Stimulated activated CD4-positive, alpha-beta T cell treated with anti-CD3 and anti-CD28 coated beads, TNF-alpha, amount 100 ng/mL, for 24 hours (primary cell): Measurements from ENCODE around the gene SLC25A28.

Experiments used
- DNase-seq, 3 experiments: peaks; one replicate each; pipeline ENCODE4 v3.0.0-alpha.2; 2020; ENCODE audit warnings: low read depth in 3 of 3

SLC25A28 gene

DNA sequence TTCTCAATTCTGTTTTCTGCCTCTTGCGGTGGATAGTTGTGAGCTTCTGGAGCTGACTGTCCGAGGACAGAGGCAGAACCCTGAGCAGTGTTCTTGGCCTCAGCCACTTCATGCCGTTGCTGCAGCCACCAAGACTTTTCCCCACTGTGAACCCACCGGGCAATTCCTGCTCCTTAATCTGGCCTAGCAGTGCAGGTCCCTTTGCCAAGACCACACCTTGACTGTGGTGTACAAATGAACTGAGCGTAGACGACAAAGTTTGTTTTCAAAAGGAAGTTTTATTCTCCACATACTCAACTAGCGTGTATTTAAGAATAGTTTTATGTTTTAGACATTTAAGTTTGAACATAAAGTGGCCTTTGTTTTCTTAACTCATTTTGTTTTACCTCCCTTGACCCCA lies 29.4 kb downstream of the SLC25A28 start:
- DNase-seq, result no peak

DNA sequence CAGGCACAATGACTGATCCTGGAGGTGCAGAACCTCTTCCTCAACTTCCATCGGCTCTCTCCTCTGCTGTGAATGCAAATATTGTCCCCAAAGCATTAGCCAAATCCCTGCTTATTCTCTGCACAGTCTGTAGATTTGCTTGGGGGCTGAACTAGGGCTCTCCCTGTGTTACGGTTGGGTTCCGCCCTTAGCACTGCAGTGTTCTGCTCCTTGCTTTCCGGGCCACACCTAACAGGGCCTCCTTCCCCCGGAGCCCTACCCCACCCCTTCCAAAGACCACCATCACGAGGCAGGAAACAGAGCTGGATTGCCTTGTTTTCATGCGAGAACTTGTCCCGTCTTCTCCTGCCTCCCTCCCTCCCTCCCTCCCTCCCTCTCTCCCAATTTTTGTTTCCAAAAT lies 36.6 kb downstream of the SLC25A28 start:
- DNase-seq, result no peak

DNA sequence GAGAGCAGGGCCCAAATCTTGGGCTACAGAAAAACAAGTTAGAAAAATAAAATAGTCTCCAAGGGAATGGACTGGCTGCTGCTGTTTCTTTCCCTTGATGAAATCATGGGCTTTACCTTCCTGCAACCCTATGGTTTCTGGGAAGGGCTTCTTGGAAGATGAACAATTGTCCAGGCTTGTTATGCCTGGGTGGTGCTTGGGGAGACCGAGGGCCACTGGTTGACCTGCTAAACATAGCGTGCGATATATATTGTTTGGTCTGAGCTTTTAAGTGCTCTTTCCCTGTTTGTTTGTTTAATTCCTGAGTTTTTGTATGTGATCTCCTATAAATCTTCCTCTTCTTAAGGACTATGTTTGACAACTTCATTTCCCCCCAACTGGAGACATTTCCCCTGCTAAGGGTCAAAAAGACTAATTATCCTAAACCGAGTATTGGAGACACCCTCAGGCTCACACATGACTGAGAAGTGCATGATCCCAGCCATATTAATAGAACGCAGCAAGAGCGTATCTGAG lies 37.9 kb downstream of the SLC25A28 start:
- no peak for DNase-seq

DNA sequence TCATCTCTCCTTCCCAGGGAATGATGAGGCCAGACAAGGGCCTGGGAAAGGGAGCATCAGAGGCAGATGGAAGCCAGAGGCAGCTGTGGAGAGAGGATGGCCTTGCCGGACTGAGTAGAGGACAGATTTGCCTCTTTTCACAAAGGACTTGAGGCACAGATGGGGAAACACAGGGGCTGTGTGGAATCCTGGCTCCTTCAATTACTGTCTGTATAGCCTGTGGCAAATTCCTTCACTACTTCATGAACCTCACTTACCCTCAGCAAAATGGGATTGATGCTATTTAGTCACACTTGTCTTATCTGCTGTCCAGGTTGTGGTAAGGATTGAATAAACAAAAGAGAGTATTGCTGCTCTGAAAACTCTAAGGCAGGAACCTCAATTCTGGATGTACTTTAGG lies 40.3 kb downstream of the SLC25A28 start:
- DNase-seq, result no peak

DNA sequence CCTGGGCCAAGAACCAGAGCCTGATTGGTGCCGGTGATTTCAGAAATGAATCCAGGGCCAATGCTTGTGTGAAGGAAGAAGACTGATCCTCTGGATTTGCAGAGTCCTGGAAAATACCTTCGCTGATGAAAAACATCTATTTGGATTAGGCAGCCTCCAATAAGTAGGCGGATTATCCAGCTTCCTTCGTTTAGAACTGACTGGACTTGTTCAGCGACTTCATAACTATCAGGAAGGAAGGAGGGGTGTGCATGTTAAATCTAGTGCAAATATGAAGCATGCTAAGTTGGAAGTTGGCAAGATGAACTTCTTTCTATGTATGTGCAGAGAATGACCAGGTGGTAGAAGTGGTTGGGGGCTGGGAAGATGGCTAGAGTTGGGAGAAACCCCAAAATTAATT lies 46.4 kb downstream of the SLC25A28 start:
- DNase-seq, result no peak

DNA sequence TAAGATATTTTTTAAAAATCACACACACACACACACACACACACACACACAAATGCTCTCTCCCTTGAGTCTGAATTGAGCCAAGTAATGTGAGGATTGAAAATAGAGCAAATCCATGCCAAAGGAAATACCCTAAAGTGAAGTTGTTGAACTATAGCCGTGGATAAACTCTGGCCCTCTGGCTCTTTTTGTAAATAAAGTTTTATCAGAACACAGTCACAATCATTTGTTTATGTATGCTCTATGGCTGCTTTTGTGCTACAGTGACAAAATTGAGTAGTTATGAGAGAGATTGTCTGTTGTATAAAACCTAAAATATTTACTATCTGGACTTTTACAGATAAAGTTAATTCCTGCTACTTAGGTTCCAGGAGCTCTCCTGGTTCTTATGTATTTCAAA lies 48.4 kb downstream of the SLC25A28 start:
- DNase-seq, result no peak

DNA sequence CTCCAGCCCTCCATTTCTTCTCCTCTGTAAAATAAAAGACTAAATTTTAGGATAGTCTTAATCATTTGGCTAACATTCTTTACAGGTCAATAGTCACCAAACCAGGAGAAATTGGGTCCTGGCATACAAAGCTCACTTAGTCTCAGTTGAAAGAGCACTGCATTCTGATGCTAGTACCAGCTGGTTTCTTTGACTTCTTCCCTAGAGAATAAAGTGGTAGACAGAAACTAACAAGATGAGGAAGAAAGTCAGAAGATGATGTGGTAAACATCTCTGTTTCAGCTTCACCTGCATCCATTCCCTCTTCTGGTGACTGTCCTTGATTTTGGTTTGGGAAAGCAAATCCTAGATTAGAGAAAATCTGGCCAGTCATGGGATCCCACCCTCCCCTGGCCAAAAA lies 50.3 kb downstream of the SLC25A28 start:
- DNase-seq, result no peak

DNA sequence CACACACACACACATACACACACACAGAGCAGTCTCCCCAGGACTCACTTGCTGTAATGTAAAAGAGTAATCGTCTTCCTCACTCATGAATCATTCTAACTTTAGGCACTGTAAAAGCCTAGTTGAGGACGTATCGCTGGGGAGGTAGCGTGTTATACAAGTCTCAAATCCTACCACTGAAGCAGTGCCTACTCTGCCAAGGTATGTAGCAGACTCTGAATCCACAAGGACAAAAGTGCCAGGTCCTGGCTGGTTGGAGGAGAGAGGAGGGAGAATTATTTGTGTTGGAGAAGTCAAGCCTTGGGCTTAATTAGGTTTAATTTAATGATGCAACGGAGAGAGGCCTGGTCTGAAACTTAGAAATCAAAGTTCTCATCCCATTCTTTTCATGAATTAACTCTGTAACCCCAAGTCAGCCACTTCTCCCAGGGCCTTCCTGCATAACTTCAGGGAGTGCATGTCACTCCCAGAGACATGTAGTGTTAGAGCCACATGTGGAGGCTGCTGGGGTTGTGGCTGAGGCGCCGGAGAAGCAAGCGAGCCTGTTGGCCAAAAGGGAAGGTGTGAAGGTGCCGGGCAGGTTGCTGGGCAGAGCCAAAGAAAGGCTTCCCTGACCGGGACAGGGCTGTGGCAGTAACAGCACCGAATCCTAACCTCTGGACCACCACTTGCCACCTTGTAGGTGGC lies 50.8 kb downstream of the SLC25A28 start:
- no peak for DNase-seq

DNA sequence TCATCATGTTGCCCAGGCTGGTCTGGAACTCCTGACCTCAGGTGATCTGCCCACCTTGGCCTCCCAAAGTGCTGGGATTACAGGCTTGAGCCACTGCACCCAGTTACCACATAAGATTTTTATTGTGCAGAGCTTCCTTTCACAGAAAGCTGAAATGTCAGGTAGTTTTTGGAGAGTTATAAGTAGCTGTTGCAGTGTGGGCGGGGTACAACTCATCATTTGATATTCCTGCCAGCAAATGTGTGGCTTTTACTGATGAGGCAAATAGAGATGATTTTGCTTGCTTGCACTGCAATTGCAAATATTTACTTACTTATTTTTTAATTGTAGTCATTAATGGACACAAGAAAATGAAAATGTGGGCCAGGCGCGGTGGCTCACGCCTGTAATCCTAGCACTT lies 55.1 kb downstream of the SLC25A28 start:
- DNase-seq, result no peak

DNA sequence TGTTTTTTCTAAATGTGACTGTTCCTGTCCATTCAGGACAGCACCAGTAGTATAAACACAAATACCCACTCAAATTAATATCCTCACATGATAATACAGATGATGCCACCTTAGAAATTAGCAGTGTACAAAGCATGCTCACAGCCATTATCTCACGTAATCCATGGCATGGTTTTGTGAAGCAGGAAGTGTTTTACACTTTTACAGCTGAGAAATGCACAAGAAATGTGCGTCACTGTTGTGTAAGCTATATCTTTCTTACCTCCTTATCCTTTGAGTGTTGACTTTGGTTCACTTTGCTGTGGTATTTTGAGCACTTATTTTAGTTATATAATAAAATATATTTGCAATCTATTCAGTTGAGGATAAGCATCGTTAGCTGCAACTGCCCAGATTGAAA lies 55.9 kb downstream of the SLC25A28 start:
- DNase-seq, result no peak

DNA sequence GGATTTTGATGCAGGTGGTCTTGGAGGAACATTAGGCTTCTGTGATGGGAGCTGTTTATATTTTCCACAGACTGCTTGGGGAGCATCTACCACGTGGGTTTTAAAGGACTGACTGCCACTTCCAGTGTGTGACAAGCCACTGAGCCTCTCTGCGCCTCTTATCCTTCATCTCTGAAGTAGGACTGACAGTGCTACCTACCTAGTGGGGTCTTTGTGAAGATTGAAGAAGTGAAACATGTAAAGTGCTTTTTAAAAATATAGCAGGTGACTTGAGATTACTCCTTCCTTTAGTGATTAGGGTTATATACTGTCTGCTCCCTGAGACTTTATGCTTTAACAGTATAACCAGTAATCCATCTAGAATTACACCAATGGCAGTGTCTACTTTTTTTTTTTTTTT lies 57.6 kb downstream of the SLC25A28 start:
- no peak for DNase-seq
